K562 (cell line): ENCODE measurements around the gene TOGARAM2. TPM values are rescaled to one million over a fixed set of nuclear protein-coding genes. Genes with fewer than 3 reads are reported as not detected.

Experiments
- CREM ChIP-seq: IDR thresholded peaks from 2 replicates; pipeline ENCODE4 v1.6.1; 2014; ENCODE audit warnings: antibody characterized with exemption, low read depth
- CTBP1 ChIP-seq: fragments of 450-650 bp; IDR thresholded peaks from 2 replicates; pipeline ENCODE4 v1.6.1; 2016; ENCODE audit warnings: borderline replicate concordance
- FOSL1 ChIP-seq: fragments of 200-800 bp; sonication (Bioruptor generic); conservative IDR thresholded peaks from 2 replicates; pipeline ENCODE4 v1.6.1; 2016; ENCODE audit warnings: missing genetic modification characterization, missing compliant biosample characterization
- L3MBTL2 ChIP-seq: fragments of 450-650 bp; IDR thresholded peaks from 2 replicates; pipeline ENCODE4 v1.6.1; 2016; ENCODE audit warnings: mild to moderate bottlenecking, moderate library complexity
- MAZ ChIP-seq, 2 experiments: fragments of 450-650 bp in 1 of 2; sonication (generic) in 1 of 2; formaldehyde crosslinking; IDR thresholded peaks in 1 of 2; conservative IDR thresholded peaks in 1 of 2; 2 replicates each; pipeline versions ENCODE4 v1.4.0 to v1.5.0; 2020; ENCODE audit warnings: mild to moderate bottlenecking in 1 of 2, missing genetic modification reagents in 1 of 2
- MTA1 ChIP-seq: fragments of 450-650 bp; IDR thresholded peaks from 2 replicates; pipeline ENCODE4 v1.6.1; 2017; ENCODE audit warnings: borderline replicate concordance
- NR2C2 ChIP-seq, 2 experiments: fragments of 200-800 bp in 1 of 2; sonication (Bioruptor generic) in 1 of 2; sonication (generic) in 1 of 2; formaldehyde crosslinking in 1 of 2; IDR thresholded peaks; 2 replicates each; pipeline versions ENCODE4 v1.6.1 to v1.8.0; 2016 to 2022; ENCODE audit warnings: mild to moderate bottlenecking in 1 of 2, missing compliant biosample characterization in 1 of 2, missing genetic modification characterization in 1 of 2, missing genetic modification reagents in 1 of 2
- SMARCC2 ChIP-seq: fragments of 450-650 bp; IDR thresholded peaks from 2 replicates; pipeline ENCODE4 v1.6.1; 2017; ENCODE audit warnings: antibody characterized with exemption, moderate library complexity, mild to moderate bottlenecking, low read depth
- SPI1 ChIP-seq: IDR thresholded peaks from 2 replicates; pipeline ENCODE4 v1.6.1; 2011; ENCODE audit warnings: low read depth, low read length, control low read depth, borderline replicate concordance
- TCF3 ChIP-seq: sonication (generic); formaldehyde crosslinking; IDR thresholded peaks from 2 replicates; pipeline ENCODE4 v1.4.0; 2020; ENCODE audit warnings: mild to moderate bottlenecking, missing genetic modification reagents
- TRIM24 ChIP-seq, 2 experiments: fragments of 450-650 bp; IDR thresholded peaks; 2 replicates each; pipeline ENCODE4 v1.6.1; 2016
- ZNF436 ChIP-seq: fragments of 250-450, 450-650 bp; sonication (Bioruptor Pico); formaldehyde crosslinking; IDR thresholded peaks from 2 replicates; pipeline ENCODE4 v1.7.0; 2020; ENCODE audit warnings: mild to moderate bottlenecking
- ZNF75A ChIP-seq: fragments of 450-650 bp; formaldehyde crosslinking; IDR thresholded peaks from 2 replicates; pipeline ENCODE4 v1.4.0; 2020; ENCODE audit warnings: mild to moderate bottlenecking
- ZNF780A ChIP-seq: fragments of 250-450 bp; sonication (Bioruptor Pico); IDR thresholded peaks from 2 replicates; pipeline ENCODE4 v1.5.0; 2021; ENCODE audit warnings: mild to moderate bottlenecking
- polyA plus RNA-seq, 8 experiments: library from polyadenylated mRNA; depleted of rRNA in 4 of 8; stranded (reverse) in 5 of 8; unstranded in 3 of 8; fragments of >200 nt; fragmentation: Nextera tagmentation in 2 of 8; fragmentation: Illumina TruSeq in 1 of 8; extraction: Ambion mirVana in 2 of 8; extraction: Trizol in 1 of 8; gene quantifications; 2 replicates each; pipeline versions ENCODE4 v1.2.1 to v1.2.3, GENCODE V29; 2011 to 2014; ENCODE audit warnings: inconsistent platforms in 1 of 8, missing spikeins in 1 of 8
- total RNA-seq, 7 experiments: library from RNA; depleted of rRNA in 6 of 7; stranded (reverse); fragments of >200 nt in 6 of 7; fragmentation: Illumina TruSeq in 2 of 7; extraction: Trizol in 2 of 7; gene quantifications; 2 replicates each; pipeline versions ENCODE4 v1.2.1 to v1.2.3, GENCODE V29; 2011 to 2021; ENCODE audit warnings: low replicate concordance in 1 of 7
- TF ChIP-seq, protein P1 (sequence below): fragments of 450-650 bp; formaldehyde crosslinking; IDR thresholded peaks from 2 replicates; pipeline ENCODE4 v1.4.0; 2022; ENCODE audit warnings: missing genetic modification characterization
- TF ChIP-seq, protein P2 (sequence below), 3 experiments: fragments of 200-800 bp in 1 of 3; fragments of 250-450 bp in 1 of 3; fragments of 450-650 bp in 1 of 3; sonication (Bioruptor Pico) in 1 of 3; sonication (Bioruptor generic) in 1 of 3; formaldehyde crosslinking in 1 of 3; IDR thresholded peaks; 2 replicates each; pipeline versions ENCODE4 v1.6.1 to v1.8.0; 2016 to 2022; ENCODE audit warnings: mild to moderate bottlenecking in 2 of 3, missing genetic modification characterization in 2 of 3, missing compliant biosample characterization in 1 of 3, moderate library complexity in 1 of 3
- TF ChIP-seq, protein P3 (sequence below): fragments of 450-650 bp; formaldehyde crosslinking; conservative IDR thresholded peaks from 2 replicates; pipeline ENCODE4 v1.4.0; 2022; ENCODE audit warnings: mild to moderate bottlenecking, missing genetic modification characterization
- TF ChIP-seq, protein P4 (sequence below), 3 experiments: fragments of 200-800 bp in 1 of 3; sonication (Bioruptor generic) in 1 of 3; sonication (generic) in 1 of 3; formaldehyde crosslinking in 1 of 3; IDR thresholded peaks; 2 replicates each; pipeline versions ENCODE4 v1.6.1 to v1.8.0; 2016 to 2022; ENCODE audit warnings: mild to moderate bottlenecking in 2 of 3, missing compliant biosample characterization in 2 of 3, missing genetic modification characterization in 2 of 3, missing genetic modification reagents in 1 of 3

The TOGARAM2 gene
- total and polyA plus RNA-seq, 9 of the 15 experiments (the other 6 are each of a cell fraction or from before 2014, with no cell fraction given): not detected

DNA sequence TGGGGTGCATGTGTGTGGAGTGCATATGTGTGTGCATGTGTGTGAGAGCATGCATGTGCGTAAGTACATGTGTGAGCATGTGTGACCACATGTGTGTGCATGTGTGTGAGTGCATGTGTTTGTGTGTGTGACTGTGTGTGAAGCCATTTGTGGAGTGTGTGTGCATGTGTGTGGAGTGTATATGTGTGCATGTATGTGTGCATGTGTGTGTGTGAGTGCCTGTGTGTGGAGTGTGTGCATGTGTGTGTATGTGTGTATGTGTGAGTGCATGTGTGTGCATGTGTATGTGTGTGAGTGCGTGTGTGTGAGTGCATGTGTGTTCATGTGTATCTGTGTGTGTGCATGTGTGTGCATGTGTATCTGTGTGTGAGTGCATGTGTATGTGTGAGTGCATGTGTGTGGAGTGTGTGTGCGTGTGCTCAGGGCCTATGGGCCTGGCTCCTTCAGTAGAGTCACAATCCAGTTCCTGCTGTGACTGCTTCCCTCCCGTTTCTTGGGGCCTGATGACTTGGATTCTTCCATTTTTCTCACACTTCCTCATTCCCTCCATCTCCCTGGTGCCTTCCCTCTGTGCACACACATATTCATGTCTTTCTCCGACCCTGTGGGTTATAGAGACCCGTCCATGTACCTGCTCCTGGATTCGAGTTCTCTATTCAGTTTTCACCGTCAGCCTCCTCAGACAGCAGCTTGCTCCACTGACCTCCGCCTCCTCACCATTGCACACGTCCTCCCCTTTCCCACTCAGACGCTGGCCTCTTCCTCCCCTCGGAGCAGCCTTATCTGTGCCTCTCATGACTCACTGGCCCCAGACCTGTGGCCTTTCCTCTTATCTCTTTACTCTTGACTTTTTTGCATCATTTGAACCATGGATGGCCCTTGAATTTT lies 25.2 kb downstream of the TOGARAM2 start (continued):
- TF ChIP-seq, protein P1, sequence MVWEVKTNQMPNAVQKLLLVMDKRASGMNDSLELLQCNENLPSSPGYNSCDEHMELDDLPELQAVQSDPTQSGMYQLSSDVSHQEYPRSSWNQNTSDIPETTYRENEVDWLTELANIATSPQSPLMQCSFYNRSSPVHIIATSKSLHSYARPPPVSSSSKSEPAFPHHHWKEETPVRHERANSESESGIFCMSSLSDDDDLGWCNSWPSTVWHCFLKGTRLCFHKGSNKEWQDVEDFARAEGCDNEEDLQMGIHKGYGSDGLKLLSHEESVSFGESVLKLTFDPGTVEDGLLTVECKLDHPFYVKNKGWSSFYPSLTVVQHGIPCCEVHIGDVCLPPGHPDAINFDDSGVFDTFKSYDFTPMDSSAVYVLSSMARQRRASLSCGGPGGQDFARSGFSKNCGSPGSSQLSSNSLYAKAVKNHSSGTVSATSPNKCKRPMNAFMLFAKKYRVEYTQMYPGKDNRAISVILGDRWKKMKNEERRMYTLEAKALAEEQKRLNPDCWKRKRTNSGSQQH (CRISPR knock-in tag): 0 out of 2 replicates have a peak, but pooled peaks have one; percentile 37
- peak in 1 of 2 experiments; percentile 54; a peak in 2 of 4 replicates for TF ChIP-seq MAZ (CRISPR knock-in tag; conservative IDR thresholded peaks at IDR 0.05 in 1 of 2, IDR thresholded peaks at IDR 0.05 in 1 of 2)
- TF ChIP-seq ZNF436: no peak
- 0 out of 4 replicates have a peak, but pooled peaks of 1 of the 2 experiments have one; percentile 26 for TF ChIP-seq TRIM24 (IDR thresholded peaks at IDR 0.05)
- TF ChIP-seq MTA1: 0 out of 2 replicates have a peak, but pooled peaks have one; percentile 18
- 0 out of 2 replicates have a peak, but pooled peaks have one; percentile 20 for TF ChIP-seq L3MBTL2
- TF ChIP-seq TCF3 (CRISPR knock-in tag): peak; percentile 43; the same call in 1 of the 2 replicates
- TF ChIP-seq, protein P2, sequence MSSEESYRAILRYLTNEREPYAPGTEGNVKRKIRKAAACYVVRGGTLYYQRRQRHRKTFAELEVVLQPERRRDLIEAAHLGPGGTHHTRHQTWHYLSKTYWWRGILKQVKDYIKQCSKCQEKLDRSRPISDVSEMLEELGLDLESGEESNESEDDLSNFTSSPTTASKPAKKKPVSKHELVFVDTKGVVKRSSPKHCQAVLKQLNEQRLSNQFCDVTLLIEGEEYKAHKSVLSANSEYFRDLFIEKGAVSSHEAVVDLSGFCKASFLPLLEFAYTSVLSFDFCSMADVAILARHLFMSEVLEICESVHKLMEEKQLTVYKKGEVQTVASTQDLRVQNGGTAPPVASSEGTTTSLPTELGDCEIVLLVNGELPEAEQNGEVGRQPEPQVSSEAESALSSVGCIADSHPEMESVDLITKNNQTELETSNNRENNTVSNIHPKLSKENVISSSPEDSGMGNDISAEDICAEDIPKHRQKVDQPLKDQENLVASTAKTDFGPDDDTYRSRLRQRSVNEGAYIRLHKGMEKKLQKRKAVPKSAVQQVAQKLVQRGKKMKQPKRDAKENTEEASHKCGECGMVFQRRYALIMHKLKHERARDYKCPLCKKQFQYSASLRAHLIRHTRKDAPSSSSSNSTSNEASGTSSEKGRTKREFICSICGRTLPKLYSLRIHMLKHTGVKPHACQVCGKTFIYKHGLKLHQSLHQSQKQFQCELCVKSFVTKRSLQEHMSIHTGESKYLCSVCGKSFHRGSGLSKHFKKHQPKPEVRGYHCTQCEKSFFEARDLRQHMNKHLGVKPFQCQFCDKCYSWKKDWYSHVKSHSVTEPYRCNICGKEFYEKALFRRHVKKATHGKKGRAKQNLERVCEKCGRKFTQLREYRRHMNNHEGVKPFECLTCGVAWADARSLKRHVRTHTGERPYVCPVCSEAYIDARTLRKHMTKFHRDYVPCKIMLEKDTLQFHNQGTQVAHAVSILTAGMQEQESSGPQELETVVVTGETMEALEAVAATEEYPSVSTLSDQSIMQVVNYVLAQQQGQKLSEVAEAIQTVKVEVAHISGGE (CRISPR knock-in tag; IDR thresholded peaks at IDR 0.05): no peak
- TF ChIP-seq CTBP1: 0 out of 2 replicates have a peak, but pooled peaks have one; percentile 49
- no peak for TF ChIP-seq NR2C2 (CRISPR knock-in tag; IDR thresholded peaks at IDR 0.05)
- peak; percentile 87 for TF ChIP-seq NR2C2 (tag; IDR thresholded peaks at IDR 0.05)
- TF ChIP-seq, protein P3, sequence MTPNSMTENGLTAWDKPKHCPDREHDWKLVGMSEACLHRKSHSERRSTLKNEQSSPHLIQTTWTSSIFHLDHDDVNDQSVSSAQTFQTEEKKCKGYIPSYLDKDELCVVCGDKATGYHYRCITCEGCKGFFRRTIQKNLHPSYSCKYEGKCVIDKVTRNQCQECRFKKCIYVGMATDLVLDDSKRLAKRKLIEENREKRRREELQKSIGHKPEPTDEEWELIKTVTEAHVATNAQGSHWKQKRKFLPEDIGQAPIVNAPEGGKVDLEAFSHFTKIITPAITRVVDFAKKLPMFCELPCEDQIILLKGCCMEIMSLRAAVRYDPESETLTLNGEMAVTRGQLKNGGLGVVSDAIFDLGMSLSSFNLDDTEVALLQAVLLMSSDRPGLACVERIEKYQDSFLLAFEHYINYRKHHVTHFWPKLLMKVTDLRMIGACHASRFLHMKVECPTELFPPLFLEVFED (CRISPR knock-in tag): peak; percentile 73; the same call in 1 of the 2 replicates
- TF ChIP-seq ZNF780A (CRISPR knock-in tag): no peak
- TF ChIP-seq, protein P4, sequence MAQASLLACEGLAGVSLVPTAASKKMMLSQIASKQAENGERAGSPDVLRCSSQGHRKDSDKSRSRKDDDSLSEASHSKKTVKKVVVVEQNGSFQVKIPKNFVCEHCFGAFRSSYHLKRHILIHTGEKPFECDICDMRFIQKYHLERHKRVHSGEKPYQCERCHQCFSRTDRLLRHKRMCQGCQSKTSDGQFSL (CRISPR knock-in tag; IDR thresholded peaks at IDR 0.05): no peak
- TF ChIP-seq, protein P4 (tag; IDR thresholded peaks at IDR 0.05): no peak
- peak; percentile 36; the same call in 1 of the 2 replicates for TF ChIP-seq SMARCC2
- TF ChIP-seq SPI1: peak; percentile 70
- peak; percentile 96 for TF ChIP-seq FOSL1
- TF ChIP-seq CREM: peak; percentile 44; the same call in 1 of the 2 replicates
- TF ChIP-seq ZNF75A (CRISPR knock-in tag): peak; percentile 68
